HG03457 (cell line): Measurements from ENCODE around the gene HELB.

Experiments used
- ATAC-seq: cut with Tn5 transposase; IDR thresholded peaks from one replicate; pipeline ENCODE4 v1.9.1; 2021; ENCODE audit warnings: moderate number of reproducible peaks; ENCODE audit not compliant: unreplicated experiment

The HELB gene

GRCh38 chr12:66301944-66302826, at the start of gene HELB:
HELB (plus strand) TSS chr12:66302493; CDS start chr12:66302604, 111 bp downstream.
- peak; percentile 92 for ATAC-seq

- ATAC-seq = no peak
These were observed 49.5 kb upstream of the HELB start for GRCh38 chr12:66252771-66253170.

GRCh38 chr12:66255737-66256136, 46.6 kb upstream of the HELB start:
- ATAC-seq = no peak

GRCh38 chr12:66258011-66258410, 44.3 kb upstream of the HELB start:
- ATAC-seq = no peak

GRCh38 chr12:66262737-66263136, 39.6 kb upstream of the HELB start:
- no peak for ATAC-seq

GRCh38 chr12:66268562-66268961, 33.7 kb upstream of the HELB start:
- ATAC-seq = no peak

GRCh38 chr12:66269142-66269541, 33.2 kb upstream of the HELB start:
- no peak for ATAC-seq

GRCh38 chr12:66269757-66270383, 32.4 kb upstream of the HELB start:
- no peak for ATAC-seq

- no peak for ATAC-seq
These were observed 31.7 kb upstream of the HELB start for GRCh38 chr12:66270613-66271012.

- ATAC-seq = no peak
These were observed 29.6 kb upstream of the HELB start for GRCh38 chr12:66272650-66273049.

GRCh38 chr12:66273147-66273546, 29.1 kb upstream of the HELB start:
- no peak for ATAC-seq

- ATAC-seq = no peak
These were observed 27.3 kb upstream of the HELB start for GRCh38 chr12:66275040-66275439.

GRCh38 chr12:66279123-66279712, 23.1 kb upstream of the HELB start:
- ATAC-seq = no peak

GRCh38 chr12:66280561-66280960, 21.7 kb upstream of the HELB start:
- no peak for ATAC-seq

- ATAC-seq = no peak
These were observed 20.0 kb upstream of the HELB start for GRCh38 chr12:66282244-66282643.

GRCh38 chr12:66287275-66287674, 15.0 kb upstream of the HELB start:
- ATAC-seq = no peak

GRCh38 chr12:66288121-66288520, 14.2 kb upstream of the HELB start:
- ATAC-seq = no peak

GRCh38 chr12:66289485-66289884, 12.8 kb upstream of the HELB start:
- ATAC-seq = no peak

- no peak for ATAC-seq
These were observed 11.5 kb upstream of the HELB start for GRCh38 chr12:66290716-66291200.

- no peak for ATAC-seq
These were observed 6.1 kb upstream of the HELB start for GRCh38 chr12:66296176-66296683.

- ATAC-seq = no peak
These were observed 5.2 kb upstream of the HELB start for GRCh38 chr12:66297080-66297479.

- ATAC-seq = no peak
These were observed 4.4 kb upstream of the HELB start for GRCh38 chr12:66297923-66298322.
